GM18505 (cell line): ENCODE results near the gene ARG2.

Experiments used
- ATAC-seq: cut with Tn5 transposase; IDR thresholded peaks from one replicate; pipeline ENCODE4 v1.9.1; 2021; ENCODE audit not compliant: unreplicated experiment
- POLR2A ChIP-seq: IDR thresholded peaks from 4 replicates; pipeline ENCODE4 v1.6.1; 2011; ENCODE audit warnings: borderline replicate concordance; ENCODE audit not compliant: insufficient read depth, insufficient read length; ENCODE audit errors: extremely low read depth

Gene ARG2

DNA sequence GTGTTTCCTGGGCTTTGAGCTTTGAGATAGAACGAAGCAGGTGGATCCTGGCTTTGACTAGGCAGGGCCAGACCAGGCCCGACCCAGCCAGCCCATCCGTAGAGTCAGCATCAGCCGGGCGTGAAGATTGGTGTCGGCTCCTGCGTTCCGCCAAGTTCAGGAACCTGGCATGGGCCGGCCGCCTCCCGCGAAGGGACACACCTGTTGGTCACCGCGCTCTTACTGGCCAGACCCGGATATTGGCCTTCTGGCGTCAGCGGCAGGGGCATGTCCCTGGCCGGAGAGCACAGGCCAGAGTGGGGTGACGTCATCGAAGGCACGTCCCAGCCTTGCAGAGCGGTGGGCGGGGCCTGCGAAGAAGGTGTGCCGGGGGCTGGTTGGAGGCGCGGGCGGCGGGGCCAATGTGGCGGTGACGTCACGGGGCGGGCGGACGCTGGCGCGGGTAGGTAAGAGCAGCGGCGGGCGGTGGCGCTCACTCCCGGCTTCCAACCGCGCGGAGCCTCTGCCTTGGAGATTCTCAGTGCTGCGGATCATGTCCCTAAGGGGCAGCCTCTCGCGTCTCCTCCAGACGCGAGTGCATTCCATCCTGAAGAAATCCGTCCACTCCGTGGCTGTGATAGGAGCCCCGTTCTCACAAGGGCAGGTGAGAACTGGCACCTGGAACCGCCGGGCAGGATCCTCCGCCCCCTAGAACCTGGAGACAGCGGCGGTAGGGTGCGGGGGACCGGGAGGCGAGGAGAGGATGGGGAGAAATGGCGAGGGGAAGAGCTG lies at the start of gene ARG2:
Gene ARG2 (plus strand): TSS at position 475 of the 771 bp plus-strand sequence. CDS start 58 bp downstream, at position 533.
- peak; percentile 89 for ATAC-seq
- peak; percentile 41 for TF ChIP-seq POLR2A

DNA sequence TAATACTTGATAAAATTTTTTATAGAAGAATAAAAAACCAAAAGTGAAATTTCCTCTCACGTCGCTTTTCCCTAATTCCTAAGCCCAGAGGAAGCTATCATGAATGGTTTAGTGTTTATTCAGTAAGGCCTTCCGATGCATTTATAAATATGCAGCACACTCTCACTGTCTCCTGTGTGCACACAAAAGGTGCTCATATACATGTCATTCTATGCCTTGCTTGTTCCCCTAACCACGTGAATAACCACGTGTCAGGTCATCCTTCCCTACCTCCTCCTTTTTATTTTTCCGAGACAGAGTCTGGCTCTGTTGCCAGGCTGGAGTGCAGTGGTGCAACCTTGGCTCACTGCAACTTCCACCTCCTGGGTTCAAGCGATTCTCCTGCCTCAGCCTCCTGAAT lies 49.3 kb upstream of the ARG2 start:
- TF ChIP-seq POLR2A: no peak
- no peak for ATAC-seq

DNA sequence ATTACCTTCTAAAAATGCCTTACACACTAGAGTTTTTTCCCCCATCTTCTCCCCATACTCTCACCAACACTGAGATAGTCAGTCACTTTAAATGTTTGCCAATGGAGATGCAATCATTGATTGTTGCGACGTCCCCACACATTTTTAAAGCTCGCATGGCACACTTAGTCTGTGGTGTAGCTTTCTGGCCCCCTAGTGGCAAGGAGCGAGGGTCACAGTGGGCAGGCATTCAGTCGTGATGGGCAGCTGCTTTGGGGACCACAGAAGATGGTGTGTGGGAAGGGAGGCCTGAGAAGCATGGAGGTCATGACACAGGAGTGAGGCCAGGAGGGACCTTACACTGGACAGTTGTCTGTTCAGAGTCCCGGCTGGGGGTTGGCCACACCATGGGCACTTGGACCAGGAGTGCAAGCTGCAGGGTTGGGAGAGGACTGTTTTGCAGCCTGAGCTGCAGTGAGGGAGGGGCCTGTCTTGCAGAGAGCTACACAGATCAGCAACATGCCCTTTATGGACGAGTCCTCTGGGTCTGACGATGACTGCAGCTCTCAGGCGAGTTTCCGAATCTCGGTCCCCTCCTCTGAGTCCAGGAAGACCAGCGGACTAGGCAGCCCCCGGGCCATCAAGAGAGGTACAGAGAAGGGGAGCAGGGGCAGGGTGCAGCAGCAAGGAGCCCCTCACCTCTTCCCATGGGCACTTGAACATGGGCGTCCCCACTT lies 48.3 kb upstream of the ARG2 start:
- TF ChIP-seq POLR2A: no peak
- ATAC-seq: no peak

DNA sequence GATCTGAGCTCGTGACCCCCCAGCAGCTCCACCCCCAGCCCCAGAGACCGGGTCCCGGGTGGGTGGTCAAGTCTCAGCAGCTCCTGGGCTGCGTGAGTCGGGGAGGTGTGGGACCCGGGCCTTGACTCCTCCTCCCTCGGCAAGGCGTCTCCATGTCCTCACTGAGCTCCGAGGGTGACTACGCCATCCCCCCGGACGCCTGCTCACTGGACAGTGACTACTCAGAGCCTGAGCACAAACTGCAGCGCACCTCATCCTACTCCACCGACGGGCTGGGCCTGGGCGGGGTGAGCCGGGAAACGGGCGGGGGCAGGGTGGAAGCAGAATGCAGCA lies 47.8 kb upstream of the ARG2 start:
- no peak for ATAC-seq
- TF ChIP-seq POLR2A: no peak

DNA sequence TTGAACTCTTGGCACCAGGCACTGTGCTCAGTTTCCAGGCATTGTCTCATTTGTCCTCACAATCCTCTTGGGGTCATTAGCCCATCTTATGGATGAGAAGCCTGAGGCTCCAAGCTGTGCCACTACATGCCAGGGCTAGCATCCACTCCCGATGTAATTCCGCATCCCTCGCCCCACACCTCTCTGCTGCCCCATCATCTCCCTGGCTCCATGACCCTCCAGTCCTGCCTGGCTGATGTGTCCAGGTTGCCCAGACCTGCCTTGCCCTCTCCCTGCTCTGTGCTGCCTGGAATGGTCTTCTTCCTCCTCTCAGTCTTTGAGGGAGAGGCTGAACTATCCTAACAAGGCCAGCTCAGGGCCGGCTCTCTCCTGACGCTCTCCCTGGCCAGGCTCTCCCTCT lies 47.1 kb upstream of the ARG2 start:
- ATAC-seq: no peak

DNA sequence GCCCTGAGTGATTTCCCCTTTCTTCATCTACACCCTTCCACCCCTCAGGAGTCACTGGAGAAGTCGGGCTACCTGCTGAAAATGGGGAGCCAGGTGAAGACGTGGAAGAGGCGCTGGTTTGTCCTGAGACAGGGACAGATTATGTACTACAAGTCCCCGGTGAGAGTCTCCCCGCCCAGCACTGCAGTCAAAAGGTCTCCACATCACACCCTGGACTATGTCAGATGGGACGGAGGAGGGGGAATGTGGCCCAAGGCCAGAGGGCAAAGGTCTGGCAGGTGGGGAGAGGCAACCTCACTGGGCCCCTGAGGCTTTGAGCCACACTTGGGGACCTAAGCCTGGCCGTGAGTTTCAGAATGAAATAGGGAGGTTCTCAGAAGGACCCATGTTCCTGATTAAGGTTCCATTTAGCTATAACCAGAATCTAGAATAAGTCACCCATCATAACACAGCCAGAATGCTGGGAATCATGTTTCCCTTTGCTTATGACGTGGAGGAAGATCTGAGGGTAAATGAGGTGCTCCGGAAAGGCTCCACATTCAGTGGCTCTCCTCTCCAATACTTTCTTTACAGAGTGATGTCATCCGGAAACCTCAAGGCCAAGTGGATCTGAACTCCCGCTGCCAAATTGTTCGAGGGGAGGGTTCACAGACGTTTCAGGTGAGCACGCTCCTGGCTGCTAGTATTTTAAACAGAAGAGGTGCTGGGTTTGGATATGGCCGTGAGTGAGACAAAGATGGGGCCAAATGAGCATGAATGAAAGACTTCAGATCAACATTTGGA lies 46.3 kb upstream of the ARG2 start:
- ATAC-seq: no peak
- TF ChIP-seq POLR2A: no peak

More for the DNA sequence above, 47.1 kb upstream of the ARG2 start:
- no peak for TF ChIP-seq POLR2A

DNA sequence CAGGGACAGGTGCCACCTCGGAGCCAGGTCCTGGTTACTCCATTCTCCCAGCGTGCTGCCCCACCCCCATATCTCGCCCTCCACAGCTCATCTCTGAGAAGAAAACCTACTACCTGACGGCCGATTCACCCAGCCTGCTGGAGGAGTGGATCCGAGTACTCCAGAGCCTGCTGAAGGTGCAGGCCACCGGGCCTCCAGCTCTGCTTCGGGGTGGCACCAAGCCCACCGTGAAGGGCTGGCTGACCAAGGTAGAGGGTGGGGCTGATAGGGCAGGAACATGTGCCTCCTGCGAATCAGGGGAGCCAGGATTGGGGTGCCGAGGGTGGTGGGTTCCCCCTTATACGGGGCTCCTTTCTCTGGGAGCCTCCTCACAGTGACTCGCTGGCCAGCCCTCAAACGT lies 45.6 kb upstream of the ARG2 start:
- TF ChIP-seq POLR2A: no peak
- ATAC-seq: no peak

DNA sequence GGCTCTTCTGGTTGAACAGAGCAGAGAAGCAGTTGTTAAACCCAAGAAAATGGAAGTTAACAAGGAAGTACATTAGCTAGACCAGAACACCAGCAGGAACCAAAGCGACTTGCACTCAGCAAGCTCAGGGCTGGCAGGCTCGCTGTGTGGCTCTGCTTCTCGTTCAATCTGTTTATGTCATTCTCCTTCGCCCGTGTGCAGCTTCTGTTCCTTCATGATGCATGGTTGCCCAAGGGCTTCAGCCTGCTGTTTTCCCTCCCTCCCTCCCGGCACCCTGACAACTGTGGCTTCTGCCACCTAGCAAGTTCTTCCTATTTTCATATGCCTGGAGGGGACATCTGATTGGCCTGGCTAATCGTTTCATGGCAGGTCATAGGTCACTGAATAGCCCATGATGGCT lies 44.9 kb upstream of the ARG2 start:
- TF ChIP-seq POLR2A: no peak
- ATAC-seq: no peak

DNA sequence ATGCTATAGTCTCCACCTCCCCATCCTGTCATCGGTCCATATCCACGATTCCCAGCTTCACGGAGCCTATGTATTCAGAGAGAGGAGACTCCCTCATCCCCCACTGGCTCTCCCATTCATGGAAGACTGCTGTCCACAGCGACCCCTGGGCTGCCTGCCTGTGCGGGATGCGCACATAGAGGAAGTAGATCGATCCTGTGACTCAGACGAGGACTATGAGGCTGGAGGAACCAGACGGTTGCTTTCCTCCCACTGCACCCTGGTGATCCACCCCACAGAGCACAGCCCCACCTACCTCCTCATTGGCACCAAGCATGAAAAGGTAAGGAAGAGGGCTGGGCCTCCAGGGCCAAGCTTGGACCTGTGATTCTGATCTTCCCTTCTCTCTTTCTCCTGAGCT lies 44.0 kb upstream of the ARG2 start:
- TF ChIP-seq POLR2A: no peak
- no peak for ATAC-seq

DNA sequence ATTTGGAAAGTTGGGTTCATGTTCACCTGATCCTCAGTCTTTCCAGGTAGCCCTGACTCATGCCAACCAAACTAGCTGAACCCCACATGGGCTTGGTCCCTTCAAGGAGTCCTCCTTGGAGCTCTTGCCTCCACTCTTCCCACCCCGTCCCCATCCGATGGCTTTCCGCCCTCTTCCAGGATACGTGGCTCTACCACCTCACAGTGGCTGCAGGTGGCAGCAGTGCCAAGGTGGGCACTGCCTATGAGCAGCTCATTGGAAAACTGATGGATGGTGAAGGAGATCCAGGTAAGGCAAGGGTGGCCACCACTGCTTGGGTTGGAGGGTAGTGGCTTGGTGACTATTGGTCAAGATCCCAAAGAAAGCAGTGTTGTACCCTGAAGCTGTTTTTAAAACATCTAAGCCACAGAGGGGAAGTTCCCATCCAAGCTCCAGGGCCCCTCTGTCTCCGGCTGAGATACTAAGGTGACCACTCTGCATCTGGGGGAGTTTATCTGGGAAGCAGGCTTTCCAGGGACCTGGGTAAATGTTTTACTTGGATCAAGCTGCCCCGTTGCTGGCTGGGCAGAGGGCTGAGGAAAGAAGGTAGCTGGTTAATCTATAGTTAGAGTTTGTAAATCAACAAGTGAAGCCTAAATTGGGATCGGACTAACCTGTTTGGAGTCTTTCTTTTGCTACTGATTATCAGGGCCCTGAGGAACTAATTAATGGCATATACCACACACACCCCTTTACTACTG lies 43.3 kb upstream of the ARG2 start:
- no peak for ATAC-seq
- no peak for TF ChIP-seq POLR2A

DNA sequence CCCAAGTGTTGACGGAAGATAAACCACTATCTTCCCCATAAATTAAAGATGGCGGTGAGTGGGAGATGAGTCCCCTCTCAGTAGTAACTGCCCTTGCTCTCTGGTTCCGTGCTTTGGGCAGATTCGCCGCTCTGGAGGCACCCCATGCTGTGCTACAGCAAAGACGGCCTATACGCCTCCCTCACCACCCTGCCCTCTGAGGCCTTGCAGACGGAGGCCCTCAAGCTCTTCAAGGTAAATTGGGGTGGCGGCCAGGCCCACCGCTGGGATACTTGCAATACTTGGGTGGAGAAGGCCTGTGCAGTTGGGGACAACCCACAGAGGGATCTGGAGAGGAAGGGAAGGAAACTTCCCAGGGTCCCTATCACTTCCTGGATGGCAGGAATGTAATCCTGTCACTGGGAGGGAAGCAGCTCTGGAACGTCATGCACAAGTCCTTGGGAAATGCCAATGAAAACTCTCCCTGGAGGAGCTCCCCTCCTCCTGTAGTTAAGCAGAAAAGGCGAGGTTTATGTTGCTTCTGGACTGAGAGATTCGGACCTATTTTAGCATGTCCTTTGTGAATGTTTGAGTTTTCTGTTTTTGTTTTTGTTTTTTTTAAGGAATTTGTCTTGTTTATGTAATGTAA lies 42.4 kb upstream of the ARG2 start:
- no peak for ATAC-seq
- no peak for TF ChIP-seq POLR2A

DNA sequence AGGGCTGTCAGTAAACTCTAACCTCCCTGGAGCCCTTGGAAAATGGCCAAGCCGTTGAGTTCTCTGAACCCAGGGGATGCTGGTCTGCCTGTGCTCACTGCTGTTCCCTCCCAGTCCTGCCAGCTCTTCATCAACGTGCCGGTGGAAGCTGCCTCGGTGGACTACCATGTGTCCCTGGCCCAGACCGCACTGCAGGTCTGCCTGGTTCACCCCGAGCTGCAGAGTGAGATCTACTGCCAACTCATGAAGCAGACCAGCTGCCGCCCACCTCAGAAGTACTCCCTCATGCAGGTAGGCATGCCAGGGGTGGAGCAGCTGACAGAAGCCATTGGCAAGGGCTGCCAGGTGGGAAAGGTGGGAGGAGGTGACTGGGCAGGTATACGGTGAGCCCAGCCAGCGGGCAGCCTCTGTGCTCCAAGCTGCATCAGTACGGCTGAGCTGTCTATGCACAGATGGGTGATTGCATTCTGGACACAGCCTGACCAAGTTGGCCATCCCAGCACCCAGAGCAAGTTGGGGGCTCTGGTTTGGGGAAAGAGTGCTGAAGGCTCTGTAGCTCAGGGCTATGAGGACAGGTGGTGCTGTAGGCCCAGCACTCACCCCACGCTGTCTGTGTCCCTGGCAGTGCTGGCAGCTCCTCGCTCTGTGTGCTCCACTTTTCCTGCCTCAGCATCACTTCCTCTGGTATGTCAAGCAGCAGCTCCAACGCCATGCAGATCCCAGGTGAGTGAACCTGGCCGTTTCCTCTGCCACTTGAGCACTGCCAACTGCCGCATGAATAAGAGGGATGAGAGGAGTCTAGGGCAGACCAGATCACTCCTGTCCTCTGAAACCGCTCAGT lies 41.6 kb upstream of the ARG2 start:
- no peak for ATAC-seq
- no peak for TF ChIP-seq POLR2A
